Stimulated activated CD8-positive, alpha-beta memory T cell treated with anti-CD3 and anti-CD28 coated beads, Interleukin-12 subunit alpha, Interleukin-12 subunit beta, amount 100 ng/mL, for 1 hour (primary cell): ENCODE data around the gene TMEM14A.

ENCODE experiments used
- DNase-seq: peaks from one replicate; pipeline ENCODE4 v3.0.0-alpha.2; 2020; ENCODE audit warnings: low read depth

The TMEM14A gene

DNA sequence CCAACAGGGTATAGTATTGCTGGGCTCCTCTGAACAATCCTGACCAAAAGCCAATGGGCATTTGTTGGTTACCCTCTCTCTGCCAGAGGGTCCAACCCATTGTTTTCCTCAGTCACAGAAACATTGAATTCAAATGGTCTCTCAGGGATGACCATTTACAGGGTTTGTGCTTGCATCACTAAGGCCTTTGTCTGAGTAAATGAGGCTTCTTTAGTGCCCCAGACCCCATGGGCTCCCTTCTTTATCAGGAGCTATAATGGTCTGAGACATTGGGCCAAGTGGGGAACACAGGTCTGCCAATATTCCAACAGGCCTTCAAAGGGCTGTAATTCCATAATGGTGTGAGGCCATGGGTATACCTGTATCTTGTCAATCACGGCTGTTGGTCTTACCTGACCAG, 65.2 kb downstream of the TMEM14A start:
- no peak for DNase-seq
